ENCODE data around the gene ERC2.

DNA sequence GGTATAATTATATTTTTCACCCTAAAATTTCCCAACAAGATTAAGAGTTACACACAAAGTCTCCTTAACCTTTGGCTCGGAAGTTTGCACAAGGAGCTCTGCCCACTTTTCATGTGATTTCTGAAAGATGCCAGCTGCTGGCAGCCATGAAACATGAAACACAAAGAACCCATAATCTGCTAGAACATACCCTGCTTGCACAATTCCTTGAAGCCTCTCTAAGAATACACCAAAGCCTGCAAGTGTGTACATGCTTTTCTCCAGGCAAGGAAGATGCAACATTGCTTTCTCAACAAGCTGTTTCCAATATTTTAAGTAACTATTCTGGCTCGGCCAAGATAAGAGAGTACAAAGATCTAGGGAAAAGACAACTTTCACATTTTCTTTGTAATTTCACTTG lies 799.1 kb downstream of the ERC2 start:
- TF ChIP-seq, protein P1, sequence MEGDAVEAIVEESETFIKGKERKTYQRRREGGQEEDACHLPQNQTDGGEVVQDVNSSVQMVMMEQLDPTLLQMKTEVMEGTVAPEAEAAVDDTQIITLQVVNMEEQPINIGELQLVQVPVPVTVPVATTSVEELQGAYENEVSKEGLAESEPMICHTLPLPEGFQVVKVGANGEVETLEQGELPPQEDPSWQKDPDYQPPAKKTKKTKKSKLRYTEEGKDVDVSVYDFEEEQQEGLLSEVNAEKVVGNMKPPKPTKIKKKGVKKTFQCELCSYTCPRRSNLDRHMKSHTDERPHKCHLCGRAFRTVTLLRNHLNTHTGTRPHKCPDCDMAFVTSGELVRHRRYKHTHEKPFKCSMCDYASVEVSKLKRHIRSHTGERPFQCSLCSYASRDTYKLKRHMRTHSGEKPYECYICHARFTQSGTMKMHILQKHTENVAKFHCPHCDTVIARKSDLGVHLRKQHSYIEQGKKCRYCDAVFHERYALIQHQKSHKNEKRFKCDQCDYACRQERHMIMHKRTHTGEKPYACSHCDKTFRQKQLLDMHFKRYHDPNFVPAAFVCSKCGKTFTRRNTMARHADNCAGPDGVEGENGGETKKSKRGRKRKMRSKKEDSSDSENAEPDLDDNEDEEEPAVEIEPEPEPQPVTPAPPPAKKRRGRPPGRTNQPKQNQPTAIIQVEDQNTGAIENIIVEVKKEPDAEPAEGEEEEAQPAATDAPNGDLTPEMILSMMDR (conservative IDR thresholded peaks at IDR 0.05; ENCODE audit: low read depth, low read length), result no peak
- TF ChIP-seq EZH2 (IDR thresholded peaks at IDR 0.05; ENCODE audit: borderline replicate concordance, low read depth, low read length, poor library complexity, severe bottlenecking), result no peak

Data from A673 (cell line).